ENCODE data around the gene CELF2. TPM values are rescaled to one million over a fixed set of nuclear protein-coding genes. Genes with fewer than 3 reads are reported as not detected.

Gene CELF2
- total and polyA plus RNA-seq, 9 of the 15 experiments (the other 6 are each of a cell fraction or from before 2014, with no cell fraction given): 4.0 to 20.3 (median 11.1) TPM

- no peaks in the 10 kb centered on the region for H3K9me3 ChIP-seq (replicated peaks; ENCODE audit: control insufficient read depth, insufficient read depth, low read depth, low read length)
- in situ Hi-C loops (cut with MboI) (no loop called here), intact Hi-C loops (cut with micrococcal nuclease) (no loop called here)
- ATAC-seq (no peak), FAIRE-seq (no peak), DNase-seq (ENCODE audit: extremely low read depth in 1 of 4, low spot score in 3 of 4) (no peak)
- H3K4me2 ChIP-seq (ENCODE audit: insufficient read depth, low read length): no peak overlapping the region
- H2AFZ ChIP-seq (ENCODE audit: low read depth, low read length): no peak overlapping the region
- 0% methylated on average over 5 of the region's 5 CpGs for WGBS (ENCODE audit: insufficient coverage, low coverage, missing lambda C conversion rate)
- H3K9me1 ChIP-seq (ENCODE audit: control insufficient read depth, insufficient read depth, low read length): no peaks in the 10 kb centered on the region
- no TSS peak for BruUV-seq (replicated peaks)
- H3K27me3 ChIP-seq (ENCODE audit: control insufficient read depth in 2 of 2, insufficient read depth in 2 of 2, low read length in 2 of 2): peaks cover 0 to 16% of the 10 kb centered on the region in 2 experiments; a peak in 3 of 5 replicates
- no peaks in the 10 kb centered on the region for H3K79me2 ChIP-seq (ENCODE audit: control insufficient read depth, insufficient read depth, low read length)
- H3K4me1 ChIP-seq (replicated peaks in 1 of 2; ENCODE audit: control insufficient read depth in 2 of 2, insufficient read depth in 2 of 2, low read length in 2 of 2): no peaks in the 10 kb centered on the region
- H4K20me1 ChIP-seq (replicated peaks; ENCODE audit: control insufficient read depth, insufficient read depth, low read length): no peaks in the 10 kb centered on the region; the same call in 1 of the 2 replicates
- no peak overlapping the region for H3K4me3 ChIP-seq
- POLR2A ChIA-PET: no interaction called here
- TF ChIP-seq ETS2 (tag; IDR thresholded peaks at IDR 0.05; ENCODE audit: borderline replicate concordance, poor library complexity, severe bottlenecking): no peak
- H3K36me3 ChIP-seq (ENCODE audit: control insufficient read depth, insufficient read depth, low read length): no peaks in the 10 kb centered on the region
- H3K27ac ChIP-seq (ENCODE audit: extremely low read depth, low read depth, low read length): no peak overlapping the region
- H3K9ac ChIP-seq (ENCODE audit: insufficient read depth in 1 of 2, low read depth in 2 of 2, low read length in 2 of 2): no peak overlapping the region
- CTCF ChIA-PET (ENCODE audit: low intra/inter-chr PET ratio): no interaction called here
These were observed 337.2 kb downstream of the CELF2 start for GRCh38 chr10:11354823-11355222.

- no TSS peak for BruUV-seq (replicated peaks)
- WGBS (ENCODE audit: insufficient coverage, low coverage, missing lambda C conversion rate): 10% methylated on average over 7 of the region's 7 CpGs
- POLR2A ChIA-PET: no interaction called here
These were observed 337.9 kb downstream of the CELF2 start for GRCh38 chr10:11355592-11355991.

More at GRCh38 chr10:11355592-11355991, 337.9 kb downstream of the CELF2 start:
- Histone ChIP-seq H3K27ac (ENCODE audit: extremely low read depth, low read depth, low read length) (no peak overlapping the region), H2AFZ (ENCODE audit: low read depth, low read length) (no peak overlapping the region), H3K9ac (ENCODE audit: insufficient read depth in 1 of 2, low read depth in 2 of 2, low read length in 2 of 2) (no peak overlapping the region), H3K4me1 (replicated peaks in 1 of 2; ENCODE audit: control insufficient read depth in 2 of 2, insufficient read depth in 2 of 2, low read length in 2 of 2) (no peaks in the 10 kb centered on the region), H3K9me3 (replicated peaks; ENCODE audit: control insufficient read depth, insufficient read depth, low read depth, low read length) (no peaks in the 10 kb centered on the region), H3K27me3 (ENCODE audit: control insufficient read depth in 2 of 2, insufficient read depth in 2 of 2, low read length in 2 of 2) (peaks cover 0 to 16% of the 10 kb centered on the region in 2 experiments; a peak in 3 of 5 replicates), H3K79me2 (ENCODE audit: control insufficient read depth, insufficient read depth, low read length) (no peaks in the 10 kb centered on the region), H3K9me1 (ENCODE audit: control insufficient read depth, insufficient read depth, low read length) (no peaks in the 10 kb centered on the region), H3K4me3 (no peak overlapping the region), H4K20me1 (replicated peaks; ENCODE audit: control insufficient read depth, insufficient read depth, low read length) (no peaks in the 10 kb centered on the region; the same call in 1 of the 2 replicates), H3K36me3 (ENCODE audit: control insufficient read depth, insufficient read depth, low read length) (no peaks in the 10 kb centered on the region), H3K4me2 (ENCODE audit: insufficient read depth, low read length) (no peak overlapping the region)
- no peak for TF ChIP-seq ZKSCAN1 (IDR thresholded peaks at IDR 0.05; ENCODE audit: low read depth, low read length)
- TF ChIP-seq CTCFL (IDR thresholded peaks at IDR 0.05; ENCODE audit: borderline replicate concordance, insufficient read depth, low read depth, low read length, poor library complexity, severe bottlenecking): peak; percentile 36
- TF ChIP-seq, protein P1, sequence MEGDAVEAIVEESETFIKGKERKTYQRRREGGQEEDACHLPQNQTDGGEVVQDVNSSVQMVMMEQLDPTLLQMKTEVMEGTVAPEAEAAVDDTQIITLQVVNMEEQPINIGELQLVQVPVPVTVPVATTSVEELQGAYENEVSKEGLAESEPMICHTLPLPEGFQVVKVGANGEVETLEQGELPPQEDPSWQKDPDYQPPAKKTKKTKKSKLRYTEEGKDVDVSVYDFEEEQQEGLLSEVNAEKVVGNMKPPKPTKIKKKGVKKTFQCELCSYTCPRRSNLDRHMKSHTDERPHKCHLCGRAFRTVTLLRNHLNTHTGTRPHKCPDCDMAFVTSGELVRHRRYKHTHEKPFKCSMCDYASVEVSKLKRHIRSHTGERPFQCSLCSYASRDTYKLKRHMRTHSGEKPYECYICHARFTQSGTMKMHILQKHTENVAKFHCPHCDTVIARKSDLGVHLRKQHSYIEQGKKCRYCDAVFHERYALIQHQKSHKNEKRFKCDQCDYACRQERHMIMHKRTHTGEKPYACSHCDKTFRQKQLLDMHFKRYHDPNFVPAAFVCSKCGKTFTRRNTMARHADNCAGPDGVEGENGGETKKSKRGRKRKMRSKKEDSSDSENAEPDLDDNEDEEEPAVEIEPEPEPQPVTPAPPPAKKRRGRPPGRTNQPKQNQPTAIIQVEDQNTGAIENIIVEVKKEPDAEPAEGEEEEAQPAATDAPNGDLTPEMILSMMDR (IDR thresholded peaks at IDR 0.05 in 2 of 3, conservative IDR thresholded peaks at IDR 0.05 in 1 of 3; ENCODE audit: insufficient read depth in 2 of 3, low read depth in 1 of 3, low read length in 3 of 3): peak in 1 of 3 experiments; percentile 2; a peak in 1 of 6 replicates
- DNase-seq (ENCODE audit: extremely low read depth in 1 of 4, low spot score in 3 of 4) (no peak), FAIRE-seq (no peak), ATAC-seq (no peak)
- in situ Hi-C loops (cut with MboI) (no loop called here), intact Hi-C loops (cut with micrococcal nuclease) (no loop called here)
- CTCF ChIA-PET (ENCODE audit: low intra/inter-chr PET ratio): no interaction called here

Measured in K562 (cell line).